ENCODE results near the gene TLR6. TPM values are rescaled to one million over a fixed set of nuclear protein-coding genes. Genes with fewer than 3 reads are reported as not detected.
"Not testable (repeated sequence)": the region's sequence is repeated elsewhere in the genome, so short reads cannot be mapped to it uniquely, and the experiment has no call there.

TLR6 gene
- total and polyA plus RNA-seq, 12 donors: 0.14 to 3.7 (median 1.2) TPM

- Histone ChIP-seq H3K36me3 (no peaks in the 10 kb centered on the region), H3K4me1 (peaks cover 0 to 59% (median 0%) of the 10 kb centered on the region in 9 donors), H3K9me3 (peaks cover 0 to 19% (median 0%) of the 10 kb centered on the region in 11 donors), H3K4me3 (no peak overlapping the region), H3K27ac (no peak overlapping the region), H3K27me3 (peaks cover 0 to 3% (median 0%) of the 10 kb centered on the region in 7 donors)
- intact Hi-C loops (cut with DNase I): no loop called here
- TF ChIP-seq, protein P1, sequence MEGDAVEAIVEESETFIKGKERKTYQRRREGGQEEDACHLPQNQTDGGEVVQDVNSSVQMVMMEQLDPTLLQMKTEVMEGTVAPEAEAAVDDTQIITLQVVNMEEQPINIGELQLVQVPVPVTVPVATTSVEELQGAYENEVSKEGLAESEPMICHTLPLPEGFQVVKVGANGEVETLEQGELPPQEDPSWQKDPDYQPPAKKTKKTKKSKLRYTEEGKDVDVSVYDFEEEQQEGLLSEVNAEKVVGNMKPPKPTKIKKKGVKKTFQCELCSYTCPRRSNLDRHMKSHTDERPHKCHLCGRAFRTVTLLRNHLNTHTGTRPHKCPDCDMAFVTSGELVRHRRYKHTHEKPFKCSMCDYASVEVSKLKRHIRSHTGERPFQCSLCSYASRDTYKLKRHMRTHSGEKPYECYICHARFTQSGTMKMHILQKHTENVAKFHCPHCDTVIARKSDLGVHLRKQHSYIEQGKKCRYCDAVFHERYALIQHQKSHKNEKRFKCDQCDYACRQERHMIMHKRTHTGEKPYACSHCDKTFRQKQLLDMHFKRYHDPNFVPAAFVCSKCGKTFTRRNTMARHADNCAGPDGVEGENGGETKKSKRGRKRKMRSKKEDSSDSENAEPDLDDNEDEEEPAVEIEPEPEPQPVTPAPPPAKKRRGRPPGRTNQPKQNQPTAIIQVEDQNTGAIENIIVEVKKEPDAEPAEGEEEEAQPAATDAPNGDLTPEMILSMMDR (IDR thresholded peaks at IDR 0.05): no peak
- 66 to 67% methylated on average over 5 of the region's 5 CpGs for WGBS, 2 donors
- ATAC-seq: no peak
- no peak for DNase-seq
Measured at GRCh38 chr4:38818441-38818976, 38.1 kb downstream of the TLR6 start.

GRCh38 chr4:38815885-38816782 is 40.5 kb downstream of the TLR6 start:
- Histone ChIP-seq H3K4me3 (peak overlapping the region in 1 of 10 donors; percentile 10), H3K27me3 (peaks cover 0 to 3% (median 0%) of the 10 kb centered on the region in 7 donors), H3K36me3 (no peaks in the 10 kb centered on the region), H3K27ac (peak overlapping the region in 3 of 10 donors; percentile 22 to 72 (median 41)), H3K4me1 (peaks cover 0 to 64% (median 0%) of the 10 kb centered on the region in 9 donors), H3K9me3 (peaks cover 0 to 11% (median 0%) of the 10 kb centered on the region in 11 donors)
- TF ChIP-seq, protein P1 (IDR thresholded peaks at IDR 0.05): no peak
- DNase-seq: no peak
- intact Hi-C loops (cut with DNase I): no loop called here
- WGBS, 2 donors: 61 to 62% methylated on average over 3 of the region's 3 CpGs
- ATAC-seq: peak in 7 of 8 donors; percentile 30 to 58 (median 57)

DNA sequence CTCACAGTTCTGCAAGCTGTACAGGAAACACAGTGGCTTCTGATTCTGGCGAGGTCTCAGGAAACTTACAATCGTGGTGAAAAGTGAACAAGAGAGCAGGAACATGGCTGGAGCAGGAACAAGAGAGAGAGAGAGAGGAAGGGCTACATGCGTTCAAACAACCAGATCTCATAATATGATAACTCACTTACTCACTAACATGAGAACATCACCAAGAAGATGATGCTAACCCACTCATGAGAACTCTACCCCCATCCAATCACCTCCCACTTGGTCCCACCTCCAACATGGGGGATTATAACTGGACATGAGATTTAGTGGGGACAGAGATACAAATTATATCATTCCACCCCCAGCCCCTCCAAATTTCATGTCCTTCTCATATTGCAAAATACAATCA is 42.2 kb downstream of the TLR6 start:
- intact Hi-C loops (cut with DNase I): no loop called here
- DNase-seq (no peak), ATAC-seq (no peak)
- Histone ChIP-seq H3K4me1 (peaks cover 0 to 51% (median 0%) of the 10 kb centered on the region in 9 donors), H3K9me3 (peaks cover 0 to 11% (median 0%) of the 10 kb centered on the region in 11 donors), H3K27ac (peak overlapping the region in 1 of 10 donors; percentile 72), H3K4me3 (no peak overlapping the region), H3K36me3 (no peaks in the 10 kb centered on the region), H3K27me3 (peaks cover 0 to 3% (median 0%) of the 10 kb centered on the region in 7 donors)
- WGBS, 2 donors: 61 to 69% methylated on average over 3 of the region's 3 CpGs
- TF ChIP-seq, protein P1 (IDR thresholded peaks at IDR 0.05): no peak

DNA sequence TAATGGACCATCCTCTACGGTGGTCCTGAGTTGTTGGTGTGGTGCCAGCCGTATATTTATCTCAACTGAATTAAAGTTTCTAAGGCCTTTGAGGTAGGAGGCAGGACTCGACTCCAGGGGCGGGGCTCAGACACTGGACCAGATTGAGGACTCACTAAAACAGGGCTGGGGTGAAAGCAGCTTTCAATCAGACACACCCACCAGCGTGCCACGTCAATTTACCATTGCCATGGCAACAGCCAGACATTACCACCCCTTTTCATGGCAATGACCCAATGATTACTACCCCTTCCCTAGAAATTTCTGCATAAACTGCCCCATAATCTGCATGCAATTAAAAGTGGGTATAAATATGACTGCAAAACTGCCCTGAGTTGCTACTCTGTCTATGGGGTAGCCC is 45.3 kb downstream of the TLR6 start:
- DNase-seq (no peak), ATAC-seq (no peak)
- H3K27me3 ChIP-seq: peaks cover 0 to 3% (median 0%) of the 10 kb centered on the region in 7 donors
- WGBS, 2 donors: 85% methylated on average over 6 of the region's 6 CpGs
- no peak overlapping the region for H3K4me3 ChIP-seq
- intact Hi-C loops (cut with DNase I): no loop called here
- peaks cover 0 to 11% (median 0%) of the 10 kb centered on the region in 11 donors for H3K9me3 ChIP-seq
- TF ChIP-seq, protein P1 (IDR thresholded peaks at IDR 0.05): no peak
- H3K4me1 ChIP-seq: peaks cover 0 to 36% (median 0%) of the 10 kb centered on the region in 9 donors
- no peaks in the 10 kb centered on the region for H3K36me3 ChIP-seq
- no peak overlapping the region for H3K27ac ChIP-seq

GRCh38 chr4:38807462-38807861 is 49.2 kb downstream of the TLR6 start:
- not testable (repeated sequence) for H3K27me3 ChIP-seq, H3K36me3 ChIP-seq, H3K4me3 ChIP-seq, DNase-seq, H3K27ac ChIP-seq, H3K9me3 ChIP-seq, ATAC-seq
- peaks cover 0 to 33% (median 13%) of the 10 kb centered on the region in 9 donors for H3K4me1 ChIP-seq
- intact Hi-C loops (cut with DNase I): loop anchor here in 1 of 10 donors (10.0 kb wide), 1 partner anchor 47 kb away; the partner anchor contains the start of gene TLR6
- WGBS, 2 donors: 93 to 97% methylated on average over 22 to 29 of the region's 29 CpGs

DNA sequence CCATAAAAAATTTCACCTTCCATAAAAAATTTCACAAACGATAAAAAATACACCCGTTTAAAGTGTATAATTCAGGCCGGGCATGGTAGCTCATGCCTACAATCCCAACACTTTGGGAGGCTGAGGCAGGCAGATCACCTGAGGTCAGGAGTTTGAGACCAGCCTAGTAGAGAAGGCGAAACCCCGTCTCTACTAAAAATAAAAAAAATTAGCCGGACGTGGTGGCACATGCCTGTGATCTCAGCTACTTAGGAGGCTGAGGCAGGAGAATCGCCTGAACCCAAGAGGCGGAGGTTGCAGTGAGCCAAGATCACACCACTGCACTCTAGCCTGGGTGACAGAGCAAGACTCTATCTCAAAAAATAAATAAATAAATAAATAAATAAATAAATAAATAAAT is 50.4 kb downstream of the TLR6 start:
- intact Hi-C loops (cut with DNase I): loop anchor here in 1 of 10 donors (10.0 kb wide), 1 partner anchor 49 kb away; the partner anchor contains the start of gene TLR6
- not testable (repeated sequence) for ATAC-seq, H3K27me3 ChIP-seq, H3K9me3 ChIP-seq, DNase-seq
- Histone ChIP-seq H3K4me3 (peak overlapping the region in 1 of 10 donors; percentile 54), H3K27ac (peak overlapping the region in 6 of 10 donors; percentile 61 to 90 (median 66)), H3K36me3 (peaks cover 0 to 17% (median 0%) of the 10 kb centered on the region in 9 donors), H3K4me1 (peaks cover 0 to 44% (median 13%) of the 10 kb centered on the region in 9 donors)
- WGBS, 2 donors: 93 to 95% methylated on average over 9 of the region's 9 CpGs
